Measurements from ENCODE around the gene MSRB3. TPM values are rescaled to one million over a fixed set of nuclear protein-coding genes. Genes with fewer than 3 reads are reported as not detected.

MSRB3 gene
- total and polyA plus RNA-seq, 2 experiments from 2014 or later, result 0.95 to 1.7 TPM

- Mint-ChIP-seq H3K27ac (no peak overlapping the region), H3K4me3 (no peak overlapping the region), H3K36me3 (ENCODE audit: low read depth) (no peaks in the 10 kb centered on the region), H3K27me3 (ENCODE audit: insufficient read depth, low read depth, poor library complexity) (no peaks in the 10 kb centered on the region), H3K4me1 (no peaks in the 10 kb centered on the region; the same call in 2 of the 3 replicates), H3K9me3 (no peaks in the 10 kb centered on the region)
- H3K36me3 ChIP-seq (ENCODE audit: insufficient read depth), result no peaks in the 10 kb centered on the region
- H3K27me3 ChIP-seq (ENCODE audit: insufficient read depth), result no peaks in the 10 kb centered on the region
- TF ChIP-seq CREB1 (CRISPR knock-in tag; IDR thresholded peaks at IDR 0.05; ENCODE audit: low read depth), result no peak
- no peak for TF ChIP-seq CTCF (conservative IDR thresholded peaks at IDR 0.05; ENCODE audit: low read depth in 2 of 2)
- TF ChIP-seq EZH2phosphoT487 (IDR thresholded peaks at IDR 0.05; ENCODE audit: unreplicated experiment), result no peak
- H3K4me1 ChIP-seq (ENCODE audit: insufficient read depth), result no peaks in the 10 kb centered on the region
- H4K20me1 ChIP-seq (replicated peaks; ENCODE audit: insufficient read depth), result no peaks in the 10 kb centered on the region
- no peak for DNase-seq (ENCODE audit: low spot score)
- no peak overlapping the region for H2AFZ ChIP-seq
- ATAC-seq, result no peak
- H3K79me2 ChIP-seq (replicated peaks; ENCODE audit: insufficient read depth), result no peaks in the 10 kb centered on the region
- H3K4me2 ChIP-seq, result no peak overlapping the region
- H3K9me2 ChIP-seq (ENCODE audit: insufficient read depth), result no peaks in the 10 kb centered on the region
- no peak overlapping the region for H3K27ac ChIP-seq (ENCODE audit: low read depth)
- no peak overlapping the region for H3K4me3 ChIP-seq
- no peaks in the 10 kb centered on the region for H3F3A ChIP-seq (replicated peaks; ENCODE audit: low read depth)
Observed at GRCh38 chr12:65387396-65387795, 108.9 kb downstream of the MSRB3 start.

- H3K4me3 ChIP-seq, result no peak overlapping the region
- peaks cover 2% of the 10 kb centered on the region; the same call in 1 of the 3 replicates for H3K36me3 Mint-ChIP-seq (ENCODE audit: low read depth)
- H3F3A ChIP-seq (replicated peaks; ENCODE audit: low read depth), result no peaks in the 10 kb centered on the region
- no peaks in the 10 kb centered on the region for H3K79me2 ChIP-seq (replicated peaks; ENCODE audit: insufficient read depth)
- no peak overlapping the region for H3K27ac ChIP-seq (ENCODE audit: low read depth)
- no peak overlapping the region for H3K4me3 Mint-ChIP-seq
- H3K9me3 Mint-ChIP-seq, result peaks cover 3% of the 10 kb centered on the region; the same call in 1 of the 3 replicates
- no peaks in the 10 kb centered on the region for H3K27me3 Mint-ChIP-seq (ENCODE audit: insufficient read depth, low read depth, poor library complexity)
- no peaks in the 10 kb centered on the region for H4K20me1 ChIP-seq (replicated peaks; ENCODE audit: insufficient read depth)
- no peak overlapping the region for H2AFZ ChIP-seq
- no peaks in the 10 kb centered on the region for H3K27me3 ChIP-seq (ENCODE audit: insufficient read depth)
- H3K9me2 ChIP-seq (ENCODE audit: insufficient read depth), result no peaks in the 10 kb centered on the region
- DNase-seq (ENCODE audit: low spot score) (no peak), ATAC-seq (no peak)
- H3K36me3 ChIP-seq (ENCODE audit: insufficient read depth), result no peaks in the 10 kb centered on the region
- no peaks in the 10 kb centered on the region; the same call in 2 of the 3 replicates for H3K4me1 Mint-ChIP-seq
- no peak overlapping the region for H3K4me2 ChIP-seq
- no peak overlapping the region for H3K27ac Mint-ChIP-seq
- no peaks in the 10 kb centered on the region for H3K4me1 ChIP-seq (ENCODE audit: insufficient read depth)
- no peak for TF ChIP-seq ZNF114 (CRISPR knock-in tag; IDR thresholded peaks at IDR 0.05)
- TF ChIP-seq STAT1 (IDR thresholded peaks at IDR 0.05; ENCODE audit: unreplicated experiment), result no peak
- TF ChIP-seq CTCF (conservative IDR thresholded peaks at IDR 0.05; ENCODE audit: low read depth in 2 of 2), result no peak
- no peak for TF ChIP-seq JUNB (IDR thresholded peaks at IDR 0.05; ENCODE audit: unreplicated experiment)
- TF ChIP-seq REST (IDR thresholded peaks at IDR 0.05; ENCODE audit: unreplicated experiment), result no peak
- no peak for TF ChIP-seq ZNF462 (CRISPR knock-in tag; IDR thresholded peaks at IDR 0.05)
Observed at GRCh38 chr12:65389436-65389835, 111.0 kb downstream of the MSRB3 start.
